Loucy (cell line): ENCODE results near the gene TPX2.

Source experiments
- EZH2phosphoT487 ChIP-seq: fragments of 200-600 bp; IDR thresholded peaks from 2 replicates; pipeline ENCODE4 v1.6.1; 2018; ENCODE audit warnings: antibody characterized with exemption, mild to moderate bottlenecking, moderate library complexity, borderline replicate concordance
- TF ChIP-seq, protein P1 (sequence below): fragments of 200-600 bp; sonication (generic); conservative IDR thresholded peaks from 2 replicates; pipeline ENCODE4 v1.5.1; 2014; ENCODE audit warnings: mild to moderate bottlenecking, antibody characterized with exemption, low read length

DNA sequence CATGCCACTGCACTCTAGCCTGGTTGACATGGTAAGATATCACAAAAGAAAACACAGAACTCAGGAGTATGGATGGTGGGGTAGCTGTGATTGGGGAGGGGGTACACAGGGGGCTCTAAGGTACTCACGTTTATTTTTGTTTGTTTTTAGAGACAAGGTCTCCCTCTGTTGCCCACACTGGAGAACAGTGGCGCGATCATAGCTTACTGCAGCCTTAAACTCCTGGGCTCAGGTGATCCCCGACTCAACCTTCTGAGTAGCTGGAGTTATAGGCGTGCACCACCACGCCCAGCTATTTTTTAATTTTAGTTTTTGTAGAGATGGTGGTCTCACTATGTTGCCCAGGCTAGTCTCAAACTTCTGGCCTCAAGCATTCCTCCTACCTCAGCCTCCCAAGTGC lies 45.7 kb upstream of the TPX2 start:
- TF ChIP-seq, protein P1, sequence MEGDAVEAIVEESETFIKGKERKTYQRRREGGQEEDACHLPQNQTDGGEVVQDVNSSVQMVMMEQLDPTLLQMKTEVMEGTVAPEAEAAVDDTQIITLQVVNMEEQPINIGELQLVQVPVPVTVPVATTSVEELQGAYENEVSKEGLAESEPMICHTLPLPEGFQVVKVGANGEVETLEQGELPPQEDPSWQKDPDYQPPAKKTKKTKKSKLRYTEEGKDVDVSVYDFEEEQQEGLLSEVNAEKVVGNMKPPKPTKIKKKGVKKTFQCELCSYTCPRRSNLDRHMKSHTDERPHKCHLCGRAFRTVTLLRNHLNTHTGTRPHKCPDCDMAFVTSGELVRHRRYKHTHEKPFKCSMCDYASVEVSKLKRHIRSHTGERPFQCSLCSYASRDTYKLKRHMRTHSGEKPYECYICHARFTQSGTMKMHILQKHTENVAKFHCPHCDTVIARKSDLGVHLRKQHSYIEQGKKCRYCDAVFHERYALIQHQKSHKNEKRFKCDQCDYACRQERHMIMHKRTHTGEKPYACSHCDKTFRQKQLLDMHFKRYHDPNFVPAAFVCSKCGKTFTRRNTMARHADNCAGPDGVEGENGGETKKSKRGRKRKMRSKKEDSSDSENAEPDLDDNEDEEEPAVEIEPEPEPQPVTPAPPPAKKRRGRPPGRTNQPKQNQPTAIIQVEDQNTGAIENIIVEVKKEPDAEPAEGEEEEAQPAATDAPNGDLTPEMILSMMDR: peak; percentile 20; the same call in 1 of the 2 replicates
- TF ChIP-seq EZH2phosphoT487: no peak
